H9 (cell line): ENCODE results near the gene PPP1R13L. TPM values are rescaled to one million over a fixed set of nuclear protein-coding genes. Genes with fewer than 3 reads are reported as not detected.

ENCODE experiments used
- DNase-seq: peaks from one replicate; pipeline ENCODE4 v3.0.0-alpha.2; 2017
- H2AFZ ChIP-seq: one replicate; pipeline ENCODE4 v1.6.1; 2013; ENCODE audit warnings: mild to moderate bottlenecking, low read length, control low read depth, moderate library complexity
- H2AK5ac ChIP-seq: 2 replicates; pipeline ENCODE4 v1.6.1; 2013; ENCODE audit warnings: low read length, control low read depth, mixed read lengths; ENCODE audit not compliant: insufficient read length
- H2BK120ac ChIP-seq: one replicate; pipeline ENCODE4 v1.6.1; 2013; ENCODE audit warnings: low read depth, mild to moderate bottlenecking, low read length, control low read depth, inconsistent platforms; ENCODE audit not compliant: poor library complexity, severe bottlenecking
- H2BK12ac ChIP-seq: 2 replicates; pipeline ENCODE4 v1.6.1; 2013; ENCODE audit warnings: low read length, control low read depth, mixed read lengths, low read depth; ENCODE audit not compliant: insufficient read length
- H2BK15ac ChIP-seq: 2 replicates; pipeline ENCODE4 v1.6.1; 2013; ENCODE audit warnings: low read depth, low read length, control low read depth
- H2BK20ac ChIP-seq: one replicate; pipeline ENCODE4 v1.6.1; 2013; ENCODE audit warnings: low read depth, mild to moderate bottlenecking, low read length, control low read depth, inconsistent platforms; ENCODE audit not compliant: poor library complexity, severe bottlenecking
- H2BK5ac ChIP-seq: 2 replicates; pipeline ENCODE4 v1.6.1; 2013; ENCODE audit warnings: low read length, control low read depth, mixed read lengths; ENCODE audit not compliant: insufficient read length
- H3K14ac ChIP-seq: 2 replicates; pipeline ENCODE4 v1.6.1; 2013; ENCODE audit warnings: low read length, control low read depth; ENCODE audit not compliant: insufficient read depth
- H3K18ac ChIP-seq: 2 replicates; pipeline ENCODE4 v1.6.1; 2013; ENCODE audit warnings: low read depth, mild to moderate bottlenecking, mixed read lengths, low read length, control low read depth; ENCODE audit not compliant: insufficient read length
- H3K23ac ChIP-seq: 2 replicates; pipeline ENCODE4 v1.6.1; 2013; ENCODE audit warnings: low read length, control low read depth, mixed read lengths, low read depth; ENCODE audit not compliant: insufficient read length
- H3K23me2 ChIP-seq: 2 replicates; pipeline ENCODE4 v1.6.1; 2013; ENCODE audit warnings: low read depth, mild to moderate bottlenecking, mixed read lengths, low read length, control low read depth; ENCODE audit not compliant: insufficient read length, poor library complexity, severe bottlenecking
- H3K27ac ChIP-seq: 2 replicates; pipeline ENCODE4 v1.5.1; 2013; ENCODE audit warnings: low read length, control low read depth, mixed read lengths, low read depth; ENCODE audit not compliant: insufficient read length
- H3K27me3 ChIP-seq: 2 replicates; pipeline ENCODE4 v1.6.1; 2013; ENCODE audit warnings: low read length, control low read depth, inconsistent platforms; ENCODE audit not compliant: insufficient read depth
- H3K4ac ChIP-seq: 2 replicates; pipeline ENCODE4 v1.6.1; 2013; ENCODE audit warnings: low read depth, mild to moderate bottlenecking, control low read depth, inconsistent platforms, low read length, moderate library complexity
- H3K4me1 ChIP-seq: 2 replicates; pipeline ENCODE4 v1.6.1; 2013; ENCODE audit warnings: low read length, control low read depth, inconsistent platforms; ENCODE audit not compliant: insufficient read depth
- H3K4me2 ChIP-seq: 2 replicates; pipeline ENCODE4 v1.6.1; 2013; ENCODE audit warnings: low read length, control low read depth, mixed read lengths; ENCODE audit not compliant: insufficient read length, insufficient read depth
- H3K56ac ChIP-seq: 2 replicates; pipeline ENCODE4 v1.6.1; 2013; ENCODE audit warnings: low read depth, mild to moderate bottlenecking, mixed read lengths, low read length, control low read depth; ENCODE audit not compliant: insufficient read length
- H3K79me1 ChIP-seq: 2 replicates; pipeline ENCODE4 v1.6.1; 2013; ENCODE audit warnings: low read depth, mild to moderate bottlenecking, moderate library complexity, low read length, control low read depth, inconsistent platforms; ENCODE audit not compliant: insufficient read depth, poor library complexity, severe bottlenecking
- H3K79me2 ChIP-seq: 2 replicates; pipeline ENCODE4 v1.6.1; 2013; ENCODE audit warnings: low read length, control low read depth, inconsistent platforms; ENCODE audit not compliant: insufficient read depth
- H3K9ac ChIP-seq: 2 replicates; pipeline ENCODE4 v1.6.1; 2013; ENCODE audit warnings: low read length, control low read depth, mixed read lengths; ENCODE audit not compliant: insufficient read length; ENCODE audit errors: extremely low read depth
- H3K9me3 ChIP-seq: one replicate; pipeline ENCODE4 v1.6.1; 2013; ENCODE audit warnings: low read depth, low read length, inconsistent platforms; ENCODE audit not compliant: control insufficient read depth
- H3T11ph ChIP-seq: one replicate; pipeline ENCODE4 v1.6.1; 2013; ENCODE audit warnings: mild to moderate bottlenecking, low read length, control low read depth, inconsistent platforms
- H4K20me1 ChIP-seq: one replicate; pipeline ENCODE4 v1.6.1; 2013; ENCODE audit not compliant: control insufficient read depth, insufficient read length, insufficient read depth
- H4K5ac ChIP-seq: 2 replicates; pipeline ENCODE4 v1.6.1; 2013; ENCODE audit warnings: low read depth, mild to moderate bottlenecking, mixed read lengths, low read length, control low read depth; ENCODE audit not compliant: insufficient read length
- H4K8ac ChIP-seq: replicated peaks from 2 replicates; pipeline ENCODE4 v1.6.1; 2013; ENCODE audit warnings: low read length, control low read depth, mixed read lengths, low read depth; ENCODE audit not compliant: insufficient read length
- H4K91ac ChIP-seq: 2 replicates; pipeline ENCODE4 v1.6.1; 2013; ENCODE audit warnings: low read depth, mild to moderate bottlenecking, moderate library complexity, mixed read lengths, low read length, control low read depth; ENCODE audit not compliant: insufficient read length
- H3K27ac Mint-ChIP-seq, 3 experiments: 2 replicates in 2 of 3; 3 replicates in 1 of 3; pipeline ENCODE4 v1.8.0; 2020 to 2021; ENCODE audit warnings: mixed read lengths in 3 of 3, mild to moderate bottlenecking in 1 of 3, moderate library complexity in 1 of 3
- H3K27me3 Mint-ChIP-seq: 2 replicates; pipeline ENCODE4 v1.8.0; 2021; ENCODE audit warnings: low read depth, mild to moderate bottlenecking, moderate library complexity, mixed read lengths
- H3K36me3 Mint-ChIP-seq, 3 experiments: 2 replicates in 2 of 3; 3 replicates in 1 of 3; pipeline ENCODE4 v1.8.0; 2020 to 2021; ENCODE audit warnings: low read depth in 3 of 3, mixed read lengths in 3 of 3; ENCODE audit not compliant: insufficient read depth in 1 of 3
- H3K4me1 Mint-ChIP-seq, 2 experiments: 2 replicates each; pipeline ENCODE4 v1.8.0; 2020; ENCODE audit warnings: mixed read lengths in 2 of 2
- H3K4me3 Mint-ChIP-seq, 2 experiments: 2 replicates in 1 of 2; 3 replicates in 1 of 2; pipeline ENCODE4 v1.8.0; 2020 to 2021; ENCODE audit warnings: mild to moderate bottlenecking in 2 of 2, mixed read lengths in 2 of 2, moderate library complexity in 1 of 2
- H3K9me3 Mint-ChIP-seq, 2 experiments: 2 replicates in 1 of 2; 3 replicates in 1 of 2; pipeline ENCODE4 v1.8.0; 2020; ENCODE audit warnings: mild to moderate bottlenecking in 2 of 2, mixed read lengths in 2 of 2, moderate library complexity in 1 of 2
- WGBS: extraction: QIAGEN DNeasy Blood & Tissue Kit; methylation state at CpG from one replicate; pipeline ENCODE4 v1.1.7; 2013; ENCODE audit warnings: missing lambda C conversion rate, low lambda C conversion rate, mixed read lengths; ENCODE audit not compliant: insufficient read length; ENCODE audit errors: extremely low coverage; 5-methylcytosine and 5-hydroxymethylcytosine counted together
- total RNA-seq: library from RNA; stranded (reverse); gene quantifications from 2 replicates; pipeline ENCODE4 v1.2.1, GENCODE V29; 2021
- TF ChIP-seq, protein P1 (sequence below): fragments of 200-600 bp; sonication (generic); conservative IDR thresholded peaks from 3 replicates; pipeline ENCODE4 v1.8.0; 2021; ENCODE audit warnings: antibody characterized with exemption, mild to moderate bottlenecking

The PPP1R13L gene
- total RNA-seq, 1 experiment from 2014 or later = 42.6 TPM

DNA sequence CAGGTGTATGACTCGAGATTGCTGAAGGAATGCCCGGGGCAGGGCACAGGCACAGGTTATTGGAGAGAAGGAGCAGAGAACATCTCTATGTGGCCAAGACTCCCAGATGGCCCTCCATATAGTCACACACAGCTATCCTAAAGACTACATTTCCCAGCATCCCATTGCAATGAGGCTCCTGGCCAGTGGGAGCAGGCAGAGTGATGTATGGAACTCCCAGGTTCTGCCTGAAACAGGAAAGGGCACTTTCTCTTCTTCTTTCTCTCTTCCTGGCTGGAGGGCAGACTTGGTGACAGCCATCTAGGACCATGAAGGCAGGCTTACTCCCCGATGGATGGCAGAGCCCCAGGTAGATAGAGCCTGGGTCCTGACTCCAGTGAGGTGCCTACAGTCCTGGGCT is 13.5 kb downstream of the PPP1R13L start:
- H3K18ac ChIP-seq = no peak overlapping the region
- peaks cover 3% of the 10 kb centered on the region for H3K27me3 Mint-ChIP-seq
- H2BK20ac ChIP-seq = no peak overlapping the region
- H3K27ac ChIP-seq = no peak overlapping the region
- no peaks in the 10 kb centered on the region for H3K79me2 ChIP-seq
- no peaks in the 10 kb centered on the region for H3K79me1 ChIP-seq
- DNase-seq = peak; percentile 55
- no peak overlapping the region for H3K4me2 ChIP-seq
- TF ChIP-seq, protein P1, sequence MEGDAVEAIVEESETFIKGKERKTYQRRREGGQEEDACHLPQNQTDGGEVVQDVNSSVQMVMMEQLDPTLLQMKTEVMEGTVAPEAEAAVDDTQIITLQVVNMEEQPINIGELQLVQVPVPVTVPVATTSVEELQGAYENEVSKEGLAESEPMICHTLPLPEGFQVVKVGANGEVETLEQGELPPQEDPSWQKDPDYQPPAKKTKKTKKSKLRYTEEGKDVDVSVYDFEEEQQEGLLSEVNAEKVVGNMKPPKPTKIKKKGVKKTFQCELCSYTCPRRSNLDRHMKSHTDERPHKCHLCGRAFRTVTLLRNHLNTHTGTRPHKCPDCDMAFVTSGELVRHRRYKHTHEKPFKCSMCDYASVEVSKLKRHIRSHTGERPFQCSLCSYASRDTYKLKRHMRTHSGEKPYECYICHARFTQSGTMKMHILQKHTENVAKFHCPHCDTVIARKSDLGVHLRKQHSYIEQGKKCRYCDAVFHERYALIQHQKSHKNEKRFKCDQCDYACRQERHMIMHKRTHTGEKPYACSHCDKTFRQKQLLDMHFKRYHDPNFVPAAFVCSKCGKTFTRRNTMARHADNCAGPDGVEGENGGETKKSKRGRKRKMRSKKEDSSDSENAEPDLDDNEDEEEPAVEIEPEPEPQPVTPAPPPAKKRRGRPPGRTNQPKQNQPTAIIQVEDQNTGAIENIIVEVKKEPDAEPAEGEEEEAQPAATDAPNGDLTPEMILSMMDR = no peak
- H3K36me3 Mint-ChIP-seq = peaks cover 0 to 13% (median 0%) of the 10 kb centered on the region in 3 experiments; a peak in 3 of 7 replicates
- H3K23ac ChIP-seq = no peak overlapping the region
- no peaks in the 10 kb centered on the region for H4K20me1 ChIP-seq
- H3K9me3 ChIP-seq = no peaks in the 10 kb centered on the region
- WGBS = no CpG with 5 or more reads among the region's 3 CpGs
- H4K8ac ChIP-seq = no peak overlapping the region
- no peak overlapping the region for H2BK120ac ChIP-seq
- H3K4me3 Mint-ChIP-seq = no peak overlapping the region
- no peak overlapping the region for H3K4ac ChIP-seq
- H2AFZ ChIP-seq = no peak overlapping the region
- H3K9me3 Mint-ChIP-seq = no peaks in the 10 kb centered on the region
- no peak overlapping the region for H3K14ac ChIP-seq
- no peaks in the 10 kb centered on the region for H3K23me2 ChIP-seq
- H4K5ac ChIP-seq = no peak overlapping the region
- no peak overlapping the region for H3K9ac ChIP-seq
- no peaks in the 10 kb centered on the region for H3K4me1 ChIP-seq
- H4K91ac ChIP-seq = no peak overlapping the region
- H2BK15ac ChIP-seq = no peak overlapping the region
- H3K27me3 ChIP-seq = no peaks in the 10 kb centered on the region
- no peak overlapping the region for H2BK5ac ChIP-seq
- H3K56ac ChIP-seq = no peak overlapping the region
- H2BK12ac ChIP-seq = no peak overlapping the region
- peaks cover 4 to 11% of the 10 kb centered on the region in 2 experiments for H3K4me1 Mint-ChIP-seq
- no peak overlapping the region for H3T11ph ChIP-seq
- no peak overlapping the region for H2AK5ac ChIP-seq
- H3K27ac Mint-ChIP-seq = peak overlapping the region in 2 of 3 experiments; percentile 66 to 91; a peak in 3 of 7 replicates
